Neural cell (in vitro differentiated cells): ENCODE results near the gene NINL. TPM values are rescaled to one million over a fixed set of nuclear protein-coding genes. Genes with fewer than 3 reads are reported as not detected.

Experiments used
- H2AFZ ChIP-seq: fragments of 200-600, 300-800 bp; sonication (generic), shearing (Covaris generic); 2 replicates; pipeline ENCODE4 v1.6.0; 2014; ENCODE audit warnings: low read depth, mild to moderate bottlenecking, antibody characterized with exemption, low read length, moderate library complexity
- H3F3A ChIP-seq: fragments of 200-600 bp; shearing (Covaris generic); 2 replicates; pipeline ENCODE4 v1.6.1; 2016; ENCODE audit warnings: mild to moderate bottlenecking, moderate library complexity, mixed read lengths, antibody characterized with exemption, low read length; ENCODE audit not compliant: insufficient read depth, poor library complexity, severe bottlenecking
- H3K27ac ChIP-seq: fragments of 200-600, 300-800 bp; sonication (generic), shearing (Covaris generic); 2 replicates; pipeline ENCODE4 v1.5.1; 2014; ENCODE audit warnings: mild to moderate bottlenecking, low read length, moderate library complexity
- H3K27me3 ChIP-seq: fragments of 300-800, 200-600 bp; sonication (generic), shearing (Covaris generic); 2 replicates; pipeline ENCODE4 v1.6.0; 2014; ENCODE audit warnings: mild to moderate bottlenecking, low read depth, low read length, moderate library complexity; ENCODE audit not compliant: insufficient read depth
- H3K36me3 ChIP-seq: fragments of 300-800, 200-600 bp; sonication (generic), shearing (Covaris generic); 2 replicates; pipeline ENCODE4 v1.5.1; 2014; ENCODE audit warnings: mild to moderate bottlenecking, antibody characterized with exemption, low read length, moderate library complexity; ENCODE audit not compliant: insufficient read depth
- H3K4me2 ChIP-seq: fragments of 300-800, 200-600 bp; sonication (generic), shearing (Covaris generic); 2 replicates; pipeline ENCODE4 v1.6.0; 2014; ENCODE audit warnings: mild to moderate bottlenecking, low read length
- H3K4me3 ChIP-seq: fragments of 300-800, 200-600 bp; sonication (generic), shearing (Covaris generic); 2 replicates; pipeline ENCODE4 v1.5.1; 2014; ENCODE audit warnings: mild to moderate bottlenecking, low read length, moderate library complexity
- H3K79me2 ChIP-seq: fragments of 200-600 bp; shearing (Covaris generic); replicated peaks from 2 replicates; pipeline ENCODE4 v1.6.0; 2014; ENCODE audit warnings: mild to moderate bottlenecking, low read length, moderate library complexity; ENCODE audit not compliant: insufficient read depth
- H3K9ac ChIP-seq: fragments of 300-800, 200-600 bp; sonication (generic), shearing (Covaris generic); 2 replicates; pipeline ENCODE4 v1.6.1; 2016; ENCODE audit warnings: mild to moderate bottlenecking, low read length, mixed read lengths
- H3K9me2 ChIP-seq: fragments of 200-600 bp; shearing (Covaris generic); 2 replicates; pipeline ENCODE4 v1.6.1; 2016; ENCODE audit warnings: mild to moderate bottlenecking, low read length, mixed read lengths; ENCODE audit not compliant: insufficient read depth
- H3K9me3 ChIP-seq: fragments of 200-600, 300-800 bp; sonication (generic), shearing (Covaris generic); 2 replicates; pipeline ENCODE4 v1.6.1; 2016; ENCODE audit warnings: mild to moderate bottlenecking, mixed run types, low read length, moderate library complexity, mixed read lengths
- H4K20me1 ChIP-seq: fragments of 200-600 bp; shearing (Covaris generic); 2 replicates; pipeline ENCODE4 v1.6.1; 2016; ENCODE audit warnings: mild to moderate bottlenecking, mixed run types; ENCODE audit not compliant: insufficient read depth
- CTCF ChIP-seq: fragments of 450-650 bp; IDR thresholded peaks from 2 replicates; pipeline ENCODE4 v1.5.1; 2014; ENCODE audit warnings: antibody characterized with exemption, mild to moderate bottlenecking, moderate library complexity; ENCODE audit not compliant: poor library complexity, severe bottlenecking
- EP300 ChIP-seq: fragments of 450-650 bp; conservative IDR thresholded peaks from 2 replicates; pipeline ENCODE4 v1.6.1; 2014; ENCODE audit warnings: antibody characterized with exemption, mild to moderate bottlenecking, moderate library complexity; ENCODE audit not compliant: poor library complexity, severe bottlenecking
- EZH2 ChIP-seq: fragments of 200-600, 300-800 bp; shearing (Covaris generic), sonication (generic); IDR thresholded peaks from 2 replicates; pipeline ENCODE4 v1.6.1; 2014; ENCODE audit warnings: antibody characterized with exemption, low read length, borderline replicate concordance, mild to moderate bottlenecking; ENCODE audit not compliant: insufficient read depth, poor library complexity, severe bottlenecking
- MXI1 ChIP-seq: fragments of 450-650 bp; conservative IDR thresholded peaks from 2 replicates; pipeline ENCODE4 v1.6.1; 2014; ENCODE audit warnings: antibody characterized with exemption, mild to moderate bottlenecking; ENCODE audit not compliant: poor library complexity, severe bottlenecking
- POLR2AphosphoS5 ChIP-seq: IDR thresholded peaks from 2 replicates; pipeline ENCODE4 v1.6.1; 2012
- RAD21 ChIP-seq: fragments of 450-650 bp; conservative IDR thresholded peaks from 2 replicates; pipeline ENCODE4 v1.6.1; 2014; ENCODE audit warnings: antibody characterized with exemption, mild to moderate bottlenecking, moderate library complexity
- REST ChIP-seq: IDR thresholded peaks from 2 replicates; pipeline ENCODE4 v1.6.1; 2012; ENCODE audit warnings: borderline replicate concordance
- SMC3 ChIP-seq: fragments of 450-650 bp; conservative IDR thresholded peaks from 2 replicates; pipeline ENCODE4 v1.6.1; 2014; ENCODE audit warnings: antibody characterized with exemption, mild to moderate bottlenecking, moderate library complexity; ENCODE audit not compliant: poor library complexity
- TAF1 ChIP-seq: IDR thresholded peaks from 2 replicates; pipeline ENCODE4 v1.6.1; 2012; ENCODE audit warnings: low read depth
- polyA plus RNA-seq: library from polyadenylated mRNA; depleted of rRNA; stranded (reverse); fragments of >200 nt; gene quantifications from 2 replicates; pipeline ENCODE4 v1.2.3, GENCODE V29; 2014

The NINL gene
- polyA plus RNA-seq, 1 donor from 2014 or later, result 49.6 TPM

GRCh38 chr20:25485872-25486271 is 99.5 kb downstream of the NINL start:
- no peak overlapping the region for H3K4me3 ChIP-seq
- no peaks in the 10 kb centered on the region for H3K9me2 ChIP-seq
- no peak overlapping the region for H3K4me2 ChIP-seq
- TF ChIP-seq SMC3, result no peak
- TF ChIP-seq EZH2, result no peak
- TF ChIP-seq MXI1, result no peak
- no peak for TF ChIP-seq RAD21
- TF ChIP-seq EP300, result no peak
- H3K36me3 ChIP-seq, result no peaks in the 10 kb centered on the region
- no peak overlapping the region for H3K27ac ChIP-seq
- no peaks in the 10 kb centered on the region for H3F3A ChIP-seq
- H3K9me3 ChIP-seq, result no peaks in the 10 kb centered on the region
- H2AFZ ChIP-seq, result no peak overlapping the region
- H3K79me2 ChIP-seq, result no peaks in the 10 kb centered on the region
- no peak overlapping the region for H3K9ac ChIP-seq
- no peaks in the 10 kb centered on the region for H3K27me3 ChIP-seq
- no peaks in the 10 kb centered on the region for H4K20me1 ChIP-seq

- H3K9ac ChIP-seq, result no peak overlapping the region
- no peaks in the 10 kb centered on the region for H3F3A ChIP-seq
- H3K79me2 ChIP-seq, result no peaks in the 10 kb centered on the region
- no peak overlapping the region for H2AFZ ChIP-seq
- H3K9me3 ChIP-seq, result no peaks in the 10 kb centered on the region
- H3K27ac ChIP-seq, result no peak overlapping the region
- H3K27me3 ChIP-seq, result no peaks in the 10 kb centered on the region
- no peaks in the 10 kb centered on the region for H4K20me1 ChIP-seq
- no peak for TF ChIP-seq POLR2AphosphoS5
- TF ChIP-seq CTCF, result no peak
- no peak for TF ChIP-seq RAD21
- TF ChIP-seq TAF1, result no peak
- TF ChIP-seq EZH2, result no peak
- TF ChIP-seq SMC3, result no peak
- no peak for TF ChIP-seq REST
- no peak for TF ChIP-seq MXI1
- TF ChIP-seq EP300, result no peak
- H3K9me2 ChIP-seq, result no peaks in the 10 kb centered on the region
- no peak overlapping the region for H3K4me2 ChIP-seq
- no peaks in the 10 kb centered on the region for H3K36me3 ChIP-seq
- H3K4me3 ChIP-seq, result no peak overlapping the region
Observed at GRCh38 chr20:25484911-25485511, 100.3 kb downstream of the NINL start.
